GM19463 (cell line): ENCODE data around the gene SLC2A1.
"Not testable (repeated sequence)": the region's sequence is repeated elsewhere in the genome, so short reads cannot be mapped to it uniquely, and the experiment has no call there.

Experiments
- ATAC-seq: cut with Tn5 transposase; IDR thresholded peaks from one replicate; pipeline ENCODE4 v1.9.1; 2021; ENCODE audit warnings: mild to moderate bottlenecking, moderate library complexity; ENCODE audit not compliant: unreplicated experiment

Gene SLC2A1

GRCh38 chr1:42931911-42932422 lies 26.7 kb downstream of the SLC2A1 start:
- peak; percentile 55 for ATAC-seq

GRCh38 chr1:42931108-42931539 lies 27.5 kb downstream of the SLC2A1 start:
- no peak for ATAC-seq

- no peak for ATAC-seq
Measured at GRCh38 chr1:42930178-42931107, 28.2 kb downstream of the SLC2A1 start.

GRCh38 chr1:42929434-42930177 lies 29.1 kb downstream of the SLC2A1 start:
- no peak for ATAC-seq

GRCh38 chr1:42928859-42929258 lies 29.8 kb downstream of the SLC2A1 start:
- ATAC-seq: no peak

- ATAC-seq: no peak
Measured at GRCh38 chr1:42927920-42928505, 30.7 kb downstream of the SLC2A1 start.

- ATAC-seq: no peak
Measured at GRCh38 chr1:42927274-42927841, 31.3 kb downstream of the SLC2A1 start.

- no peak for ATAC-seq
Measured at GRCh38 chr1:42926879-42927242, 31.8 kb downstream of the SLC2A1 start.

GRCh38 chr1:42926235-42926878 lies 32.3 kb downstream of the SLC2A1 start:
- no peak for ATAC-seq

- ATAC-seq: peak; percentile 5
Measured at GRCh38 chr1:42924851-42925760, 33.6 kb downstream of the SLC2A1 start.

GRCh38 chr1:42924082-42924850 lies 34.4 kb downstream of the SLC2A1 start:
- ATAC-seq: peak; percentile 94

- ATAC-seq: no peak
Measured at GRCh38 chr1:42923367-42924081, 35.1 kb downstream of the SLC2A1 start.

- no peak for ATAC-seq
Measured at GRCh38 chr1:42922687-42923366, 35.8 kb downstream of the SLC2A1 start.

GRCh38 chr1:42921769-42922168 lies 36.9 kb downstream of the SLC2A1 start:
- no peak for ATAC-seq

GRCh38 chr1:42919651-42920050 lies 39.0 kb downstream of the SLC2A1 start:
- ATAC-seq: not testable (repeated sequence)

- no peak for ATAC-seq
Measured at GRCh38 chr1:42917241-42917495, 41.5 kb downstream of the SLC2A1 start.

- no peak for ATAC-seq
Measured at GRCh38 chr1:42915456-42915855, 43.2 kb downstream of the SLC2A1 start.
